HG03045 (cell line): ENCODE measurements around the gene CDRT15L2.
"Not testable (repeated sequence)": the region's sequence is repeated elsewhere in the genome, so short reads cannot be mapped to it uniquely, and the experiment has no call there.

Experiments used
- ATAC-seq: cut with Tn5 transposase; IDR thresholded peaks from one replicate; pipeline ENCODE4 v1.9.1; 2021; ENCODE audit warnings: mild to moderate bottlenecking, moderate library complexity; ENCODE audit not compliant: unreplicated experiment

Gene CDRT15L2

DNA sequence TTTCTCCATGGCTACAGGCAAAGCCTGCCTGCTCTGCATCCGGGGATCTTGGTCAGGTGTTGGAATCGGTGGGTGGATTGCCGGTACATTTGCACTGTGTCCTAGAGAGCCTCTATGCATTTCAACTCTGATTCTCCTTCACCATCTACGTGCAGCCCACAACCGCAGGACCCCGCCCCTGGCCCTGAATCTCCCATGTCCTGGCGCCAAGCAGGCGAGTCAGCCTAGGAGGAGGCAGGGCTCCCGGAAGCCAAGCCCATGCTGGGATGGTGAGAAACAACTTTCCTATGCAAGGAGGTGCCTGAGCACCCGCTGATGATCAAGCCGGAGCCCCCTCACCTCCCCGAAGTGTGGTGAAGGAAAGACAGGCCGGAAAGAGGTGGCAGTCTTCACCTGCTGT is 7.9 kb upstream of the CDRT15L2 start:
- not testable (repeated sequence) for ATAC-seq

DNA sequence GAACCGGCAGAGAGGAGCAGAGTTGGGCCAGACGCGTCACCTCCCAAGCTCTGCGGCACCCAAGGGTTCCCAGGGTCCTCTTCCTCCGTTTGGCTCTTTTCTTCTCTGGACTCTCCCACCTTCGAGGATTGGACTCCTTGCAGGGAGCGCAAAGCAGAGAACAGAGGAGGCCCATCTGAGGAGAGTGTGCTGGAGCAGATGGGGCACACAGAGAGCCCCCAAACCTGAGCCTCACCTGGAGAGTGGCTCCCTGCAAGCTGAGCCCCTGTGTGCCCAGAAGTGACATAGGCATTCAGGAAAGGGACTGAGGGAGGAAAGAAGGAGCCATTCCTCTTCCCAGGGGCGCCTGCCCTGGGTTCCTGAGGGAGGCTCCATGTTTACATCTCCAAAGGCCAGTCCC is 6.3 kb upstream of the CDRT15L2 start:
- not testable (repeated sequence) for ATAC-seq

DNA sequence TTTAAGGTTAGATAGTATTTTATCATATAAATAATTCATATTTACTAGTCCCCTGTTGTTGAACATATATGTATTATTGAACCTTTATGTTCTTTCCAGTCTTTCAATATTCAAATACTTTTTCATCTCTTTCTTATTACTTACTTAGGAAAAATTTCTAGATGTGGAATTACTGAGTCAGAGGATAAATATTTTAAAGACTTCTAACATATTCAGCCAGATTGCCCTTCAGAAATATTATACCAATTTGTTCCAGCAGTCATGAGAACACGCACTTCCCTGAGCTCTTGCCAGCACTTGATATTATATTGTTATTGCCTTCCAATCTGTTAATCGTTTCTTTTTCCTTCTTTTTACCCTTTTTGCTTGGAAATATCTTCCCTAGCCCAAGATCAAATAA is 4.5 kb upstream of the CDRT15L2 start:
- ATAC-seq, result not testable (repeated sequence)

GRCh38 chr17:20583891-20584577 is 4.5 kb downstream of the CDRT15L2 start:
- ATAC-seq, result not testable (repeated sequence)

GRCh38 chr17:20588744-20589453 is 9.4 kb downstream of the CDRT15L2 start:
- ATAC-seq, result not testable (repeated sequence)

DNA sequence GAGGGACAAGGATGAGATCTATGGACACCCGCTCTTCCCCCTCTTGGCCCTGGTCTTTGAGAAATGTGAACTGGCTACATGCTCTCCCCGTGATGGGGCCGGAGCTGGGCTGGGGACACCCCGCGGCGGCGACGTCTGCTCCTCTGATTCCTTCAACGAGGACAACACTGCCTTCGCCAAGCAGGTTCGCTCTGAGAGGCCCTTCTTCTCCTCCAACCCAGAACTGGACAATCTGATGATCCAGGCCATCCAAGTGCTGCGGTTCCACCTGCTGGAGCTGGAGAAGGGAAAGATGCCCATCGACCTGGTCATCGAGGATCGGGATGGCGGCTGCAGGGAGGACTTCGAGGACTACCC is 9.9 kb downstream of the CDRT15L2 start:
- not testable (repeated sequence) for ATAC-seq

GRCh38 chr17:20591040-20591439 is 11.5 kb downstream of the CDRT15L2 start:
- ATAC-seq, result not testable (repeated sequence)

GRCh38 chr17:20605568-20605967 is 26.0 kb downstream of the CDRT15L2 start:
- ATAC-seq, result not testable (repeated sequence)

DNA sequence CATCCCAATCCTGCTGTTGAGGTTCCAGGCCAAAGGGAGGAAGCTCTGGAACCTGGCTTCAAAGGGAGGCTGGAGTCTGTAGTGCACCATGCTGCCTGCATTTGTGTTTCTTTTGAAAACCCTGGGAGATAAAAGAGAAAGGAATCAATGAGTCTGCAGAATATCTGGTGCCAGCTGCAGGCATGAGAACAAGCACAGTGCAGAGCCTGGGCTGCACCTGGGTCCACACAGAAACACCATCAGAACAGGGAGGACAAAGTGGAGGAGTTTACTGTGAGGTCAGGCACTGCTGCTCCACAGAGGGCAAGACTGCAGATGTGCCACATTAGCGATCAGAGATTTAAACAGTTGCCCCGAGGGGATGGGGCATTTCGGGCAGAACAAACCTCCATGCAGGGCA is 30.0 kb downstream of the CDRT15L2 start:
- ATAC-seq, result not testable (repeated sequence)

- no peak for ATAC-seq
Observed at GRCh38 chr17:20611309-20611708, 31.8 kb downstream of the CDRT15L2 start.

GRCh38 chr17:20612635-20613034 is 33.1 kb downstream of the CDRT15L2 start:
- no peak for ATAC-seq

GRCh38 chr17:20613248-20613647 is 33.7 kb downstream of the CDRT15L2 start:
- no peak for ATAC-seq

GRCh38 chr17:20613905-20614304 is 34.4 kb downstream of the CDRT15L2 start:
- ATAC-seq, result no peak

DNA sequence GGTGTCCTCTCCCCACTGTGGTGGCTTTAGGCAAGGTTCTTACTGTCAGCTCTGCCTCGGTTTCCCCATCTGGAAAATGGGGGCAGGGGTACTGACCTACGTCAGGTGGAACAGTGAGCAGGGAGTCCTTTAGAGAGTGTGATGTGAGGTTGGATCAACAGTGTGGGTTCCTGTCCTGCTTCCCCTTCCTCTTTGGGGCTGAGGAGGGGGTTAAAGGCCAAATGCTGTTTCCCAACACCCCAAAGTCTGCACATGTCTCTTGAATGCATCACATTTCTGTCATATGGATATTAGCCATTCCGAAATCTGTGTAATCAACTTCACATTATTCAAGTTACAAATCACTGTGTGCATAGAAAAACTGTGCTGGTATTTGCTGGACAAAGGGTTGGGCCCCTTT is 35.9 kb downstream of the CDRT15L2 start:
- not testable (repeated sequence) for ATAC-seq
